HG02943 (cell line): ENCODE data around the gene CCDC61.

Source experiments
- ATAC-seq: cut with Tn5 transposase; IDR thresholded peaks from one replicate; pipeline ENCODE4 v1.9.1; 2021; ENCODE audit warnings: mild to moderate bottlenecking, low read depth, moderate library complexity; ENCODE audit not compliant: unreplicated experiment

Gene CCDC61

DNA sequence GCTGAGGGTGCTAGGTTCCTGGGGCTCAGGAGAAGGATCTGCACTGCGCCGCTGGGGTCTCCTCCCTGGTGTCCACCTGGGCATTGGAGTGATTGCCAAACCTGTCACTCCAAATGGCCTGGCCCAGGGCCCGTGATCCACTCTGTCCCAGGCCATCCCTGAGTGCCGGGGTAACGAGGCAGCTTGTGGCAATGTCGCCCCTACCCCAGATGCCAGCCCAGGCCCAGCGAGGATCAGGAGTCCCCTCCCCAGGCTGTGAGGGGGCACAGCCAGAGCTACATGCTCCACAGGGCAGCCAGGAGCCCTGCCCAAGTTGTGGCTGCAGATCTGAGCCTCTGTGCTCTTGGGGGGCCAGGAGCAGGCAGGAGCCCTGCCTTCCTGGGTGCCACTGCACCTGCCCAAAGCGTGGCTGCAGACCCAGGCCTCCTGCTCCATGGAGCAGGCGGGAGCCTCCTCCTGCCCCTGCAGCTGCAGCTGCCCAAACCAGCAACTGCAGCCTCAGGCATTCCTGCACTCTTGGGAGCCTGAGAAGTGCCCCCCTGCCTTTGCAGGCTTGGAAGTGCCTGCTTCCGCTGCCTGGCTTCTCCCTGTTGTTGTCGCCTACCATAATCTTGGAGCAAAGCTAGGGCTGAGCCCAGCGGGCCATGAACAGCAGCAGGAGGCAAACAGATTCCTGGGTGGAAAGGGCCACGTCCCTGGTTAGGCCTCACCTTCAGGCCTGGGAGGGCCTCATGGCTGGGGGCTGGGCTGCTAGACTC is 40.9 kb downstream of the CCDC61 start:
- no peak for ATAC-seq

DNA sequence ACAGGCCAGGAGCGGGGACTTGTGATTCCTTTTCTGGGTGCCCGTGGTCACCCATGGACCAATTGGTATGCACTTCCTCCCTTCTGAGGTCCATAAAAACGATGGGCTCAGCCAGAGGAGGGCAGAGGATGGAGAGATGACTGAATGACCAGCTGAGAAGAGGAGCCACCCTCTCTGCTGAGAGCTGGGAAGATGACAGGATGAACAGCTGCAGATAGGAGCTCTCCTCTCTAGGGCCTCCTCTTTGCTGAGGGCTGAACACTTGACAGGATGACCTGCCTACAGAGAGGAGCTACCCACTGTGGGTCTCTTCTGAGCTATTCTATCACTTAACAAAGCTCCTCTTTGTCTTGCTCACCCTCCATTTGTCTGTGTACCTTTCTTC is 41.5 kb downstream of the CCDC61 start:
- ATAC-seq = no peak

DNA sequence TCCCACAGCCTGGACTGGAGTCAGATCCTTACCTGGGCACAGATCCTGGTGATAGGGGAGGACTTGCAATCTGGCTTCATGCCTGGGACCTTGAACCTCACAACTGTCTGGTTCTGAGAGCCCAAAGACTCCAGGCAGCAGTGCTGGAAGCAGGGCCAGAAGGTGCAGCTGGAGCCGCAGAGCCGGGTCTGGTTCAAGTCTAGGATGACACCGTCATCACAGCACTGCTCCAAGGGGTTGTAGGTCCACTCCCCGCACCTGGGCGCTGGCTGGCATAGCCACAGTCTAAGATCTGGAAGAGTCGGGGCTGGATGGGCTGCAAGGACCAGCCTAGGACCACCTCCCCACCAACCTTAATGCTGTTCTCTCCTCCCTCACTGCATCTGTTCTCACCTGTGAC is 44.9 kb downstream of the CCDC61 start:
- no peak for ATAC-seq

DNA sequence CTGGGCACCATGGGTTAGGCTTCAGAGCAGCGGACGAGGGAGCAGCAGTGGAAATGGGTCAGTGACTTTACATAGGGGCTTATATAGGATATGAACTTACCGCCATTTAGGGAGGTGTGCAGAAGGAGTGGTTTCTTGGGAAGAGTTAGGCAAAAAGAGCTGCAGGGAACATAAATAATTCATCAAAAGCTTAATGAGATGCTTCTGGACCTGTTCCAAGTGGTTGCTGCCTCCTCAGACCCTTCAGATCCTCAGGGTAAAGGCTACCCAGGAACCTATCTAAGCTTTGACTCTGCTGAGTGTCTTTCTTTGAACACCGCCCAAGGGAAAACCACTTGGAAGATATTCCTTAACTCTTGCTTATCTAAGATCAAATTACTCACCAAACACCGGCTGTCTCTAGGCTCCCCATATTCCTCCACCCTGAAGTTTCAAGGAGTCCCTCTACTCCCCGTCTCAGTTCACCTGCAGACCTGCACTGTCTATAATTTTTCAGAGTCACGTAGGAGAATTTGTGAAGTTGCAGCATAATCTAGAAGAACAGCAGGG is 45.8 kb downstream of the CCDC61 start, which contains the start of gene IGFL4:
Gene IGFL4, minus strand, starts transcription at position 51 of the 549 bp plus-strand sequence. Its CDS starts 40 bp downstream, at position 11.
- no peak for ATAC-seq

DNA sequence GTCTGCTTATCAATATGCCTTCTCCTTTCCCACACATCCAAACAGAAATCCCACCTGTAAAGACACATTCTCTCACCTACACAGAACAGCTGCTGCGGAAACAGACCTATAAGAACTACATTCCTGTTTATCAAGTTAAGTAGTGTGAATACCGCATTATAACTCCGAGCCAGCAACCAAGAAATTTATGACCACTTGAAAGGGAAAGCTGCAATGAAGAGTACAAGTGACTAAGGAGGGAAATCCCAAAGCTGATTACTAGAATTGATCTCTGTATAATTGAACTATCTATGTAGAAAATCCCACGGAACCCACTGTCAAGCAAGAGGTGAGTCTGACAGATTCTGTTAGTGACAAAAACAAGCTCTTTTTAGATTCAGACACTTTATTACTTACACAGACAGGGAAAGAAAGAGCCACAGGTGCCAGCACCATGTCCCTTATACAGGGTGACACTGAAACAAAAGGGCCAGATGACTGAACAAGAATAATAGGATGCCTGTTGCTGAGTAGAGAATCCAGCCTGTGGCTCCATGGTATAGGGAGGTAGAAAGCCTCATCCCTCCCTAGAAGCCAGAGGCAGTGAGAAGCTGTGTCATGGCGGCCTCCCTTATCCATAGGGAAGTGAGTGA is 47.1 kb downstream of the CCDC61 start:
- no peak for ATAC-seq

DNA sequence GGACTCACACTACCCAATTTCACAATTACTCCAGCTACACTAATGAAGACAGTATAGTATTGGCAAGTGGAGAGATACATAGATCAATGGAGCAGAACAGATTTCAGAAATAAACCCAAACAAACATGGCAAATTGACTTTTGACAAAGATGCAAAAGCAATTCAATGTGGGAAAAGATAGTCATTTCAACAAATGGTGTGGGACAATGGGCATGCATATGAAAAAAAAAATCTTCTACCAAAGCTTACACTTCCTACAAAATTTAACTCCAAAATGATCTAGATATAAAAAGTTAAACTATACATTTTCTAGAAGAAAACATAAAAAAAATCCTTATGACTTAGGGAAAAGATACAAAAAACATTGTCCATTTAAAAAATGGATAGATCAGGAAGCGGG is 48.3 kb downstream of the CCDC61 start:
- ATAC-seq = no peak

DNA sequence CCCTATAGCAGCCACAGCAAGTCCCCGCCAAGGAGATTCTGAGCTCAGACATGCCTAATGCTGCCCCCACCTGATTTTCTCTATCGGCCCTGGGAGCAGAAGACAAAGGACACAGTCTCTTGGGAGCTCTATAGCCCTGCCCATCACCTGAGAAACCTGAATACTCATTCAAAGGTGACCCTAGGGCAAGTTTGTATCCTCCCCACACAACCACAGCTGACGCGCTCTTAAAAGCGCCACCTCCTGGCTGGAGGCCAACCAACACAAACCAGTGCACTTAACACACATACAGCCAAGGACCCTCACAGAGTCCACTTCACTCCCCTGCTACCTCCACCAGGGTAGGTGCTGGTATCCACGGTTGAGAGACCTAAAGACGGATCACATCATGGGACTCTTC is 54.3 kb downstream of the CCDC61 start:
- no peak for ATAC-seq

DNA sequence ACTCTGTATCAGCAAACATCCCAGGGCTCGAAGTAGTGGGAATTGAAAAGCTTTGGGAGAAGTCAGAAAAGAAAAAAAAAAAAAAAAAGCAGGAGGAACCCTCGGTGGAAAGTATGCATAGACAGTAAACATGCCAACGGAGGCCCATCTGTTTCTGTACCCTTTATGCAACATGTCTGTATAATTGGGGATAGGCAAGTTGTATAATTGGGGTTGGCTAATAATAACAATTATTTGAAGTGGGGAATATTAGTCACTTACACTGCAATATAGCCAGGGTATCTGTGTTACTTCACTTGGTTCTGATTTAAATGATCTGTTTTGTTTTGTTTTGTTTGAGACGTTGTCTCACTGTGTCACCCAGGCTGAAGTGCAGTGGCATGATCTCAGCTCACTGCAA is 57.6 kb downstream of the CCDC61 start:
- no peak for ATAC-seq

DNA sequence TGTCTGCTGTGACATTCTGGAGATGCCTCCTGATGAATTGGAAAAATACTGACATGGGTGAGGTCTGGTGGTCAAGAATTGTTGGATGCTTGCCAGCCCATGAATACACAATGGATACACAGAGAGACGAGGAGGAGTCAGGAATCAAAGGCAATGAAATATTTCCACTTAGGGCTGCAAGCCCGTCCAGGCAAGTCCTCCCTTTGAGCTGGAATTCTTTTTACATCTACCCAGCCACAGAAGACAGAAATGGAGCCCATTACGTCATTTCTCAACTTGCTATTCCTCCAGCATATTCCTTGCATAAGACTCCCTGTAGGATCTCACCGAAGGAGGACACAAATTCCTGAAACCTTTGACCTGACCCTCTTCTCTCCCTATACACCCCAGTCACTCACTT is 61.3 kb downstream of the CCDC61 start:
- ATAC-seq = no peak

DNA sequence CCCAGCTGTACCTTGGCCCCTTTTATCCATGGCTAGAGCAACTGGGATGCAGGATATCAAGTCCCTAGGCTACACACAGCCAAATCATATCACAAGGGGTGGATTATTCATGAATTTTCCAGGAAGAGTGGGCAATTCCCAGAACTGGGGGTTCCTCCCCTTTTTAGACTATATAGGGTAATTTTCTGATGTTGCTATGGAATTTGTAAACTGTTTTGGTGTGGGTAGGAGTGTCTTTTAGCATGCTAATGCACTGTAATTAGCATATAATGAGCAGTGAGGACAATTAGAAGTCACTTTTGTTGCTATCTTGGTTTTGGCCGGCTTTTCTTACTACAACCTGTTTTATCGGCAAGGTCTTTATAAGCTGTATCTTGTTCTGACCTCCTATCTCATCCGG is 63.5 kb downstream of the CCDC61 start:
- no peak for ATAC-seq

DNA sequence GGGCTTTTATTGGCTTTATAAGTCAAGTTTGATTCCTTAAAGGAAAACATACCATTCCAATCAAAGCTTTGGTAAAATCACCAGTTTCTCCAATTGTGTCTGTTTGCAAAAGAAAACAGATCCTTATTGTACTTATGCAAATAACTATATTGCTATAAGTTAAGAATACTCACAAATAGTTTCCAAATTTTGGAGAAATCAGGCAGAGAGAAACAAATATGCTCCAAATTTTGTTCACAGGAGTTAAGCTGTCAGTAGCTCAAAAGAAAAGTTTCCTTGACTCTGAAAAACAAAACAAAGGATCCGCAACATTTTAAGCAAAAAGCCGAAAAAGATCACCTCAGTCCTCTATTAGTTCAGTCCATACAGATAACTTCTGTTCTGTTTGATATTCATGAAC is 64.7 kb downstream of the CCDC61 start:
- ATAC-seq = no peak

DNA sequence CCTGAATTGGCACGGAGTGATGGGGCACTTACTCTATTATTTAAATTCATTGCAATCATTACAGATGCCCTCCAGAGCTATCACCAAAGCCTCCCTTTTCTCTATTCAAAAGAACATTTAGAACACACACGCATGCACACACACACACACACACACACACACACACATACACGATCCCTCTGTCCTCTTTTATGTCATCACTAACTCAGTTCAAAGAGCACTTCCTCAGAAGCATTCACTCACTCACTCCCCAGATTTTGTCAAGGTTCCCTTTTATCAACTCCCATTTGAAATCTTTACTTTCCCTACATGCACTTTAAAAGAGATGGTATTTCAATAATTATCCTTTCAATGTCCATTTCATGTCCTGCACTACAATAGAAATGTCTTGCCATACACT is 67.9 kb downstream of the CCDC61 start:
- no peak for ATAC-seq

DNA sequence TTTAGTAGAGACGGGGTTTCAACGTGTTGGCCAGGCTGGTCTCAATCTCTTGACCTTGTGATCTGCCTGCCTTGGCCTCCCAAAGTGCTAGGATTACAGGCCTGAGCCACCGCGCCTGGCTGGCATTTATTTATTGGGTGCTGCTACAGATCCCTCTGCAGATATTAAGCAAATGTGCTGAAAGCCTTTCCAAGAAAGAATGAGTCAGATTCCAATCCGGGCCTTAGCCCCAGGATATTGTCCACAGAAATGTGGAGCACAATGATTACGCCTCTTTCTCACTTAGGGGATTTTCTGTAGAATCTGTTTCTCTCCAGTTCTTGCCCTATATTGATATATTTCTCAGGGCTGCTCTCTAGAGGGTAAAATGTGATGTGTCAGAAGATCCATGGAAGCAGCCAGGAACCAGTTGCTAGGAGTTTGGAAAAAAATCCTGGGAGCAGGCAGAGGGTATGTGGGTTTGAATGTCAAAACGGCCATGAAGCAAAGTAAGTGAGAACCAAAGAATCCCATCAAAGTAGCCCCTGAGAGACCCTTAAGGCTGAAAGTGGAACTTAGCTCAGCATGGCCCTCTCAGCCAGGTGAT is 70.3 kb downstream of the CCDC61 start:
- no peak for ATAC-seq

DNA sequence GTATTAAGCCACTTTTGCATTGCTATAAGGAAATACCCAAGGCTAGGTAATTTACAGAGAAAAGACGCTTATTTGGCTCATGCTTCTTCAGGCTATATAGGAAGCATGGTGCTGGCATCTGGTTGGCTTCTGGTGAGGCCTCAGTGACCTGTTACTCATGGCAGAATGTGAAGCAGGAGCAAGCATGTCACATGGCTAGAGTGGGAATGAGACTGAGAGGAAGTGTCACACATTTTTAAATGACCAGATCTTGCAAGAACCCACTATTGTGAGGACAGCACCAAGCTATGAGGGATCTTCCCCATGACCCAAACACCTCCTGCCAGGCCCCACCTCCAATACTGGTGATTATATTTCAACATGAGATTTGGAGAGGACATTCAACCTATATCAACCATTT is 71.2 kb downstream of the CCDC61 start:
- ATAC-seq = no peak

DNA sequence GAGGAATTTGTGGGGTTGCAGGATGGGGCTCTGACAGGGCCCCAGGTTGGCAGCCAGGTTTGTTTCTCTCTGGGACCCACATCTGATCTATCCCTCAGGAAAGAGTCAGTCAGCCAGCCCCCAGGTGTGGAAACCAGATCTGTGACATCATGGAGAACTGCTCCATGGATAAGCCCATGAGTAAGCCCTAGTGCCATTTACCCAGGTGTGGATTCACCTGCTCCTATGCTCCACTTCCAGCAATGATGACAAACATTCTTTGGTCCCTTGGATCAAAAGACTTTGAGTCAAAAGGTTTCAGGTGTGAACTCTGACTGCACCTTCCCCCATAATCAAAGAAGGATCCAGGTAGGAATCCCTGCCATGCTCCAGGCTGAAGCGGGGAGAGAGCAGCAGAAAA is 72.4 kb downstream of the CCDC61 start:
- no peak for ATAC-seq
